Testis (tissue), 2 donors: ENCODE measurements around the gene PCDH11Y.
"Not testable (repeated sequence)": the region's sequence is repeated elsewhere in the genome, so short reads cannot be mapped to it uniquely, and the experiment has no call there.

Experiments used
- CTCF ChIP-seq, 3 experiments: fragments of 450-650 bp in 2 of 3; fragments of 200-600 bp in 1 of 3; sonication (generic) in 1 of 3; IDR thresholded peaks; one replicate each; pipeline ENCODE4 v1.5.1; 2016 to 2019; ENCODE audit warnings: antibody characterized with exemption in 3 of 3, mild to moderate bottlenecking in 2 of 3, moderate library complexity in 1 of 3
- POLR2A ChIP-seq: fragments of 450-650 bp; IDR thresholded peaks from one replicate; pipeline ENCODE4 v1.6.1; 2017; ENCODE audit warnings: antibody characterized with exemption, mild to moderate bottlenecking, moderate library complexity

- TF ChIP-seq CTCF (IDR thresholded peaks at IDR 0.05); POLR2A: not testable (repeated sequence)
These were observed at the start of gene PCDH11Y for GRCh38 chrY:5000057-5000456.
